Motor neuron (in vitro differentiated cells): ENCODE data around the gene KCNS3. TPM values are rescaled to one million over a fixed set of nuclear protein-coding genes. Genes with fewer than 3 reads are reported as not detected.
A peak's percentile ranks its signal among the peaks of the same experiment; 100 is the strongest.
"Not testable (repeated sequence)": the region's sequence is repeated elsewhere in the genome, so short reads cannot be mapped to it uniquely, and the experiment has no call there.

ENCODE experiments used
- ATAC-seq, 8 experiments: fragments of 200-7000 bp; cut with Tn5 transposase; replicated peaks in 6 of 8; 2 replicates each; pipeline ENCODE4 v1.8.0; 2021; ENCODE audit warnings: mild to moderate bottlenecking in 8 of 8, moderate library complexity in 8 of 8
- H3K27ac ChIP-seq, 2 donors: fragments of 250-450 bp; sonication (Bioruptor Pico); 2 replicates each; pipeline ENCODE4 v1.9.0; 2021; ENCODE audit warnings: antibody characterized with exemption in 2 of 2, mild to moderate bottlenecking in 2 of 2, moderate library complexity in 1 of 2
- H3K4me1 ChIP-seq, 2 donors: fragments of 250-450 bp; sonication (Bioruptor Pico); replicated peaks in 1 of 2; 2 replicates each; pipeline ENCODE4 v1.6.1; 2021; ENCODE audit warnings: antibody characterized with exemption in 2 of 2, mild to moderate bottlenecking in 2 of 2, moderate library complexity in 1 of 2
- H3K4me3 ChIP-seq, 5 donors: fragments of 250-450 bp; sonication (Bioruptor Pico); 2 replicates each; pipeline ENCODE4 v1.9.0; 2021; ENCODE audit warnings: antibody characterized with exemption in 5 of 5, mild to moderate bottlenecking in 5 of 5, moderate library complexity in 4 of 5
- WGBS, 10 experiments: fragments of 450-650 bp; shearing (Covaris generic); methylation state at CpG; one replicate each; pipeline ENCODE4 v1.0.0; 2022; 5-methylcytosine and 5-hydroxymethylcytosine counted together
- in situ Hi-C, 9 experiments: fragments of 400-800 bp; cut with MboI; loops; one replicate each; pipeline ENCODE4 v1.15.0; 2021; ENCODE audit warnings: low sequenced_read_pairs in 9 of 9, low pct_unique_long_range_greater_than_20kb in 2 of 9; ENCODE audit not compliant: unreplicated experiment in 9 of 9
- total RNA-seq, 8 experiments: library from RNA; unstranded; fragments of 300-600 nt; gene quantifications; 2 replicates each; pipeline versions ENCODE4 v1.2.3 to v1.2.4, GENCODE V29; 2022

Gene KCNS3
- total RNA-seq, 8 experiments from 2014 or later, result 0.25 to 2.2 (median 1.3) TPM; not detected in 2

DNA sequence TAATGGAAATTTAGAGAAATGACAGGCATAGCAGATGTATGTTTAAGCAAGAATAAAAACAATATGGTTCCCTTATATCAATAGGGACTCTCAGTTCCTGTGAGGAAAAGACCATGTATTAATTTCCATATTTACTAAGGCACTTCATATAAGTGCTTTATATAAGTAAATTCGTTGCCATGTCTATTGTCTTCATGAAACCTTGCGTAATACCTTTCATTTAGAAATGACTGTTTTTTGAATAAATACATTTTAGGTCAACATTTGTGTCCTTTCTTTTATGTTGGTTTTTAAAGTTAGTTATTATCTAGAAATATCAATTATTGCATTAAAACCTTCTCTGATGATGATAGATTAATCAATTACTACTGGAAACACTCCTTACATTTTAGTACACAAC, 83.3 kb downstream of the KCNS3 start:
- H3K27ac ChIP-seq, result no peak overlapping the region
- WGBS, 10 experiments, result 50 to 100% (median 80%) methylated on average over 2 of the region's 2 CpGs; no CpG with 5 or more reads in 1 of the 10 experiments
- in situ Hi-C loops, result no loop called here
- ATAC-seq, result no peak
- H3K4me3 ChIP-seq, result no peak overlapping the region
- H3K4me1 ChIP-seq, result peaks cover 0 to 9% of the 10 kb centered on the region in 2 donors

DNA sequence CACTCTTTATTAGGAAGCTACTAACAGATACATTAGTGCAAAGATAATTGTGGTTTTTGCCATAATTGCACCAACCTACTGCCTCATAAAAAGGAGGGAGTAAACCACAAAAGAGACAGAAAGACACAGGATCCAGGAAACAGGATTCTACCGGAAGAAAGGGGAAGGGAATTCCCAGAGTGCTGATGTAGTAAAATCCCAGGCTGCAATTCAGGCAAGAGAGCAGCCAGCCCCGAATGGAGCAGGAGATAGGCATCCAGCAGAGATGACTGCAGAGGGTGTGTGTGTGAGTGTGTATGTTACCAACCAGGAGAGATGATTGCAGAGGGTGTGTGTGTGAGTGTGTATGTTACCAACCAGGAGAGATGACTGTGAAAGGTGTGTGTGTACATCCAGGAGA, 84.4 kb downstream of the KCNS3 start:
- in situ Hi-C loops, result no loop called here

DNA sequence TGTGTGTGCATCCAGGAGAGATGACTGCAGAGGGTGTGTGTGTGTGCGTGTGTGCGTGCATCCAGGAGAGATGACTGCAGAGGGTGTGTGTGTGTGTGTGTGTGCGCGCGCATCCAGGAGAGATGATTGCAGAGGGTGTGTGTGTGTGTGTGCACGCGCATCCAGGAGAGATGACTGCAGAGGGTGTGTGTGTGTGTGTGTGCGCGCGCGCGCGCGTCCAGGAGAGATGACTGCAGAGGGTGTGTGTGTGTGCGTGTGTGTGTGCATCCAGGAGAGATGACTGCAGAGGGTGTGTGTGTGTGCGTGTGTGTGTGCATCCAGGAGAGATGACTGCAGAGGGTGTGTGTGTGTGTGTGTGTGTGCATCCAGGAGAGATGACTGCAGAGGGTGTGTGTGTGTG, 85.1 kb downstream of the KCNS3 start:
- in situ Hi-C loops, ATAC-seq, H3K4me3 ChIP-seq, H3K4me1 ChIP-seq, H3K27ac ChIP-seq: not testable (repeated sequence)
- no CpG with 5 or more reads among the region's 16 CpGs for WGBS, 10 experiments

More for the DNA sequence above, 84.4 kb downstream of the KCNS3 start:
- 0 to 34% (median 5%) methylated on average over 1 to 2 of the region's 2 CpGs; no CpG with 5 or more reads in 1 of the 10 experiments for WGBS, 10 experiments
- peak in 5 of 8 experiments; percentile 66 to 87 (median 85) for ATAC-seq
- Histone ChIP-seq H3K4me1 (peaks cover 0 to 9% of the 10 kb centered on the region in 2 donors), H3K4me3 (no peak overlapping the region), H3K27ac (no peak overlapping the region)

DNA sequence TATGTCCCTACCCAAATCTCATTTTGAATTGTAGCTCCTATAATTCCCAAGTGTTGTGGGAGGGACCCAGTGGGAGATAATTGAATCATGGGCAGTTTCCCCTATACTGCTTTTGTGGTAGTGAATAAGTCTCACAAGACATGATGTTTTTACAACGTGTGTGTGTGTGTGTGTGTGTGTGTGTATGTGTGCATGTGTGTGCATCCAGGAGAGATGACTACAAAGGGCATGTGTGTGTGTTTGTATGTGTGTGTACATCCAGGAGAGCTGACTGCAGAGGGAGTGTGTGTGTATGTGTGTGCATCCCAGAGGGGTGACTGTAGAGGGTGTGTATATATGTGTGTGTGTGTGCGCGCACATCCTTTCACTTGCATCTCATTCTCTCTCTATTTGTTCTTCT, 86.7 kb downstream of the KCNS3 start:
- in situ Hi-C loops, result no loop called here
- Histone ChIP-seq H3K4me3 (no peak overlapping the region), H3K27ac (no peak overlapping the region), H3K4me1 (no peaks in the 10 kb centered on the region)
- ATAC-seq, result no peak
- 17 to 100% (median 80%) methylated on average over 1 to 2 of the region's 3 CpGs; no CpG with 5 or more reads in 7 of the 10 experiments for WGBS, 10 experiments

DNA sequence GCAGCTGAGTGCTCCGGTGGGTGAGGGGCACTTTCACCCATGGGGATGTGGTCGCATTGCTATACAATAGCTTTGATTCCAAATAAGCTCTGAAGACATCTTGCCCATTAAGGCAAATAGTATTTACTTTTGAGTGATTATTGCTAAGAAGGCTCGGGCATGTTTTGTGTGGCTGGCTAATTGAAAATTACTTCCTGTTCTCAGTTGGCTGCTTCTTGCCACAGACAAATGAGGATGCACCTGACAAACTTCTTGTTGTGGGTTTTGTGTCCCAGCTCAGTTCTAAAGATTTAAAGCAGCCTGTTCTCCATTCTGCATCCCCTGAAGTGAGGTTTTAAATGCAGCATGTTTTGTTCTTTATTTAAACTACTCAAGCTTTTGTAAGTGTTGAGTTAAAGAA, 88.3 kb downstream of the KCNS3 start:
- WGBS, 10 experiments, result 0 to 82% (median 61%) methylated on average over 1 to 3 of the region's 3 CpGs; no CpG with 5 or more reads in 3 of the 10 experiments
- in situ Hi-C loops, result no loop called here

DNA sequence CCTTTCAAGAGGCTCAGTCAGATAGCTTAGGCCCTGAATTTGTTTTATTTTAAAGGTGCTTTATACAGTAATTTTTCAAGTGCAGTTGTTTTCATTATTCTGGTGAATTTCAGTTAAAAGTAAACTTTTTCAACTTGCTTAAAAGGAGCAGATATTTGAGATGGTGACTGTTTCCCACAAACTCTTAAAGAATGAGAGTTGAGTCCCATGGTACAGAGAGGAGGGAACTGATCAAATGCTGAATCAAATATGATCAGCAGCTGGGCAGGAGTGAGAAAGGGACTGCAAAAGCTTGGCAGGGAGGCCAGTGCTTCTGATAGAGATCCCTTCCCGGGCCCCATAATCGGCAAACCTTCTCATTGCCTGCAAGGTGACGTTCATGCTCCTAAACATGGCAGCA, 91.2 kb downstream of the KCNS3 start:
- in situ Hi-C loops, result no loop called here
- 40 to 100% (median 80%) methylated on average over 1 to 3 of the region's 3 CpGs; no CpG with 5 or more reads in 5 of the 10 experiments for WGBS, 10 experiments
- Histone ChIP-seq H3K4me3 (no peak overlapping the region), H3K27ac (no peak overlapping the region), H3K4me1 (no peaks in the 10 kb centered on the region)
- ATAC-seq, result no peak

More for the DNA sequence above, 88.3 kb downstream of the KCNS3 start:
- Histone ChIP-seq H3K4me1 (no peaks in the 10 kb centered on the region), H3K4me3 (no peak overlapping the region), H3K27ac (no peak overlapping the region)
- no peak for ATAC-seq

DNA sequence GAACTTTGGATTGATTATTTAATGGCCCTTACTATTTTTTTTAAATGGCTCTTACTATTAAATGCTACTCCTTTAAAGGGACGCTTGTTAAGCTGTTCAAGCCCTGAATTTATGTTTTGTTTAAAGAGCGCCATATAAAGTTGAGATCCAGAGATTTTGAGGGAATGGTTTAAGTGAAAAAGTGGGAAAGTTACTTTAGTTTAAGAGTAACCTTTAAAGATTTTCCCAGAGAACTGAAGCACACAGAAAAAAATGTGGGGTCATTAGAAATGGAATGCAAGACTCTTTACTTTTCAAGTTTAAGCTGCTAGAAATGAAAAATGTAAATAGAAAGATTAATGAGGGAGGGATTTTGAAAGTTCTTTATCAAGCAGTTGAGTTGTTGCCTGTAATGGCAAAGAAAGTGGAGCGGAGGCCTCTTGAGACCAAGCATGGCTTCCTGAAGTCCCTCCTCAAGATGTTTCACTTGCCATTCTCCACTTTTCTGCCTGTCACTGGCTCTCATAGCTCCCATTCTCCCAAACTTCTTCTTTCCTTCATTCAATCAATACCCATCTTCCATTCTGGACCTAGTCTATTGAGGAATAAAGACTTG, 93.2 kb downstream of the KCNS3 start:
- no peak for ATAC-seq
- no peaks in the 10 kb centered on the region for H3K4me1 ChIP-seq
- H3K4me3 ChIP-seq, result no peak overlapping the region
- 58 to 100% (median 75%) methylated on average over 1 to 3 of the region's 3 CpGs for WGBS, 10 experiments
- in situ Hi-C loops, result no loop called here
- no peak overlapping the region for H3K27ac ChIP-seq

DNA sequence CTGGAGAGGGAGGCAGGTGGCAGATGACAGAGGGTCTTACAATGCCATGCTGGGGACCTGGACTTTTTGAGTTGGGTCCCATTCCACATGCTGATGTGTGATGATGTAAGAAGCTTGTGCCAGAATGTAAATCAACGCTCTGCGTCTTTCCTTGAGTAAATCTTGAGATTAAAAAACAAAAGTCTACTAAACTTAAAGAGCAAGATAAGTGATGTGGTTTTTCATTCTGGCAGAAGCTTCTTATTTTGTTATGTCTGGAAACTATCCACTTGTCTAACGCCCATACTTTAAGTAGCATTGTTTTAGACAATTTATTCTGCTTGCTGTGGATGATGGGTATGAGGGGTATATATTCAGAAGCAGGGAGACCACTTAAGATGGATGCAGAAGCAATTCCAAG, 94.5 kb downstream of the KCNS3 start:
- Histone ChIP-seq H3K4me3 (no peak overlapping the region), H3K27ac (no peak overlapping the region), H3K4me1 (no peaks in the 10 kb centered on the region)
- in situ Hi-C loops, result no loop called here
- WGBS, 10 experiments, result 0 to 100% (median 75%) methylated on average over 1 to 3 of the region's 3 CpGs; no CpG with 5 or more reads in 2 of the 10 experiments
- ATAC-seq, result no peak

DNA sequence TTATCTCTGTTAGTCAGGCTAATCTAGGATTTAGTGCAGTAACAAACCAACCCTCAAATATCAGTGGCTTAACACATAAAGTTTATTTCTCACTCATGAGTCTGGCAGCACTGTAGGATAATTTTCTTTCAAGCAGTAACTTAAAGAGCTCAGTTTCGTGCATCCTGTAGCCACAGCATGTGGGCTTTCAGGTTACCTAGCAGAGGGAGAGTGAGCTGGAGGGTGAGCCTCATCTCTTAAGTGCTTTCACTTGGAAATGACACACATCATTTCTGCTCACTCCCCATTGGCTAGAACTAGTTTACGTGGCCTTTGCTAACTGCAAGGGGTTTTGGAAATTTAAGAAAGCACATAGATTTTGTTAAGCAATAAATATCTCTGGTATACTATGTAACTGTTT, 96.9 kb downstream of the KCNS3 start:
- in situ Hi-C loops, result no loop called here
- Histone ChIP-seq H3K27ac (no peak overlapping the region), H3K4me1 (no peaks in the 10 kb centered on the region), H3K4me3 (no peak overlapping the region)
- no peak for ATAC-seq
- WGBS, 10 experiments, result 33 to 73% (median 48%) methylated on average over 1 to 2 of the region's 2 CpGs; no CpG with 5 or more reads in 2 of the 10 experiments

DNA sequence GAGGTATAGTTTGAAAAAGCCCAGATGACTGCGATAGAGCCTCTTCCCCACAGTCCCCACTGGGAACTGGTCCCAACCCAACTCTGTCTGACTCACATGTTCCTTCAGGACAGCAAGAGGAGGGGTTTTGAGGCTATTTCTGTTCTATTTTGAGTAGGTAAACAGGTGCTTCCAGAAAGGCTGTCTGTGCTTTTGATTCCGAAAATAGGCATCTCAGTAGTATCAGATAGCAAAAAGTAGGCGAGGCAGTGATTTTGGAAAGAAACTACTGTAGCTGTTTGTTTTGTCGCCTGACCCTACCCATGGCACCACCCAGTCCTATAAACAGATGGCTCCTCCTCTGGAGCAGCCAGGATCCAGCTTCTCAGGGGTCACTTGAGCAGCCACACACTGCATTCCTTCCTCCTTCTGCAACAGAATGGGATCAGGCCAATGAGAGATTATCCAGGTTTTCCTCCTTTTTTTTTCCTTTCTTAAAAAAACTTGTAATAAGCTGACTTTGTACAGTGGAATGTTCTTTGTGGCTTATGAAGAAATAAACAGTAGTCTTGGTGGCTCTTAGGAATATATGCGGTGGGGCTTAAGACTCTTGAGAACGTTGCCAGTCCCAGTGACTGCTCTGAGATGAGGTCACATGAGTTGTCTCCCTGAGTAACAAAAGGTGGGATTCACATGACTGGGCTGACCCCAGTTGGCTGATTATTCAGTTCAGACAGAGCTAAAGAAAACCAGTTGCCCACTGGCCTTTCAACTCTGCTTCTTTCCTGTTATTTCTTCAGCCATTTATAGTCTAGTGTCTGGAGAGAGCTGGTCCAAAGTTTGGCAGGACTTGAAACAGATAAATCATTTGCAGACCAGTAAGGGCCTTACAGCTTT, 98.6 kb downstream of the KCNS3 start:
- Histone ChIP-seq H3K4me1 (no peaks in the 10 kb centered on the region), H3K27ac (no peak overlapping the region), H3K4me3 (no peak overlapping the region)
- 3 to 91% (median 79%) methylated on average over 2 to 5 of the region's 6 CpGs; no CpG with 5 or more reads in 1 of the 10 experiments for WGBS, 10 experiments
- peak in 3 of 8 experiments; percentile 28 to 88 (median 38) for ATAC-seq
- in situ Hi-C loops, result no loop called here

DNA sequence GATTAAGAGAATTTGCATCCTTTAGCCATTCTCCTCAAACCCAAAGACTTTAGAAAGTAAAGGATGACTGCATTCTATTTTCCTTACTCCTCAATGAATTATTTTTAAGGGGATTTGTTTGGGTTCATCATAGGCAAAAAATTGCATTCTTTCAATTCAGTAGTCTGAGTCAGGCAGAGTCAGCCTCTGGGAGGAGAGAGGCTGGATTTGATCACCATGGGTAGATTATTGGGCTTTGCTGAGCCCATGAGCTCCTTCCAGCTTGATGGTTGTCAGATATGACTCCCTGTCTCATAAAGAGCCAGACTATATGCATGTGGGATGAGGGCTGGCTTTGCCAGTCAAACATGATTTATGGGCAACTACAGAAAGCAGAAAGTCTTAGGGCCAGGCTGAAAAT, 101.2 kb downstream of the KCNS3 start:
- no peak overlapping the region for H3K27ac ChIP-seq
- no peak for ATAC-seq
- in situ Hi-C loops, result no loop called here

DNA sequence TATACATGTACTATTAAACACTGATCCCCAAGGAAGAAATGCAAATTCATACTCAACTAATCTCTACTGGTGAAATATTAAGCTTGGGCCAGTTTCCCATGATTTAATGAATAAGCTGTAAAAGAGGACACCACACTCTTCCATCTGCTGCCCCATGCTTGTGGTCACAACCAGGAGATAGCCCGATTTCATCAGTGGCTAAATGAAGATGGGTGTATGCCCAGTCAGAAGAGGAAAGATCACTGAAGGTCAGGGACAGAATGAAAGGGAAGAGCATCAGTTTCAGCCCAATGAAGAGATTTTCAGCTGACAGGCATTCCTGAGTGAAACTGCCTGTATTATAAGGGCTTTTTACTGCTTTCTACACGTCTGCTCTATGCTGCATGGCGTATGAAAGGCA, 103.5 kb downstream of the KCNS3 start:
- H3K4me3 ChIP-seq, result no peak overlapping the region
- in situ Hi-C loops, result no loop called here
- 37 to 86% (median 67%) methylated on average over 1 to 3 of the region's 3 CpGs; no CpG with 5 or more reads in 3 of the 10 experiments for WGBS, 10 experiments
- ATAC-seq, result no peak
- no peaks in the 10 kb centered on the region for H3K4me1 ChIP-seq
- no peak overlapping the region for H3K27ac ChIP-seq

More for the DNA sequence above, 101.2 kb downstream of the KCNS3 start:
- no peaks in the 10 kb centered on the region for H3K4me1 ChIP-seq
- H3K4me3 ChIP-seq, result no peak overlapping the region
